KMS-11 (cell line): ENCODE measurements around the gene BABAM2.

Experiments
- H2AFZ ChIP-seq: fragments of 200-600 bp; sonication (generic); 2 replicates; pipeline ENCODE4 v1.6.1; 2016; ENCODE audit warnings: antibody characterized with exemption, mixed run types, low read depth
- H3K27ac ChIP-seq: fragments of 200-600 bp; sonication (generic); 2 replicates; pipeline ENCODE4 v1.6.1; 2016; ENCODE audit warnings: mild to moderate bottlenecking, mixed run types
- H3K27me3 ChIP-seq: fragments of 200-600 bp; sonication (generic); 2 replicates; pipeline ENCODE4 v1.6.1; 2017; ENCODE audit warnings: mild to moderate bottlenecking, low read depth, mixed run types, moderate library complexity; ENCODE audit not compliant: insufficient read depth
- H3K36me3 ChIP-seq: fragments of 200-600 bp; sonication (generic); 2 replicates; pipeline ENCODE4 v1.6.1; 2017; ENCODE audit warnings: mild to moderate bottlenecking, mixed run types; ENCODE audit not compliant: insufficient read depth
- H3K4me1 ChIP-seq: fragments of 200-600 bp; sonication (generic); 2 replicates; pipeline ENCODE4 v1.6.1; 2016; ENCODE audit warnings: mild to moderate bottlenecking, low read depth, mixed run types; ENCODE audit not compliant: poor library complexity, severe bottlenecking
- H3K4me2 ChIP-seq: fragments of 200-600 bp; sonication (generic); 2 replicates; pipeline ENCODE4 v1.7.0; 2016; ENCODE audit warnings: mild to moderate bottlenecking, mixed run types
- H3K4me3 ChIP-seq: fragments of 200-600 bp; sonication (generic); IDR thresholded peaks from 2 replicates; pipeline ENCODE4 v1.6.1; 2017; ENCODE audit warnings: low read depth, low read length, mixed read lengths; ENCODE audit not compliant: insufficient read depth
- H3K79me2 ChIP-seq: fragments of 200-600 bp; sonication (generic); 2 replicates; pipeline ENCODE4 v1.6.1; 2016; ENCODE audit warnings: low read depth, mixed run types; ENCODE audit not compliant: insufficient read depth
- H3K9ac ChIP-seq: fragments of 200-600 bp; sonication (generic); 2 replicates; pipeline ENCODE4 v1.6.1; 2016; ENCODE audit warnings: mild to moderate bottlenecking, mixed run types
- H4K20me1 ChIP-seq: fragments of 200-600 bp; sonication (generic); 2 replicates; pipeline ENCODE4 v1.6.1; 2016; ENCODE audit warnings: mild to moderate bottlenecking, mixed run types; ENCODE audit not compliant: insufficient read depth
- CTCF ChIP-seq: fragments of 200-600 bp; sonication (generic); conservative IDR thresholded peaks from 2 replicates; pipeline ENCODE4 v1.6.1; 2017; ENCODE audit warnings: low read depth, mild to moderate bottlenecking, antibody characterized with exemption, low read length, moderate library complexity, mixed read lengths

Gene BABAM2

GRCh38 chr2:28164280-28164801, 273.8 kb downstream of the BABAM2 start:
- no peak overlapping the region for H2AFZ ChIP-seq
- no peaks in the 10 kb centered on the region for H3K27me3 ChIP-seq
- H4K20me1 ChIP-seq: no peaks in the 10 kb centered on the region
- no peak overlapping the region for H3K4me3 ChIP-seq
- H3K79me2 ChIP-seq: no peaks in the 10 kb centered on the region
- no peak overlapping the region for H3K9ac ChIP-seq
- no peaks in the 10 kb centered on the region for H3K4me1 ChIP-seq
- no peaks in the 10 kb centered on the region for H3K36me3 ChIP-seq
- TF ChIP-seq CTCF: no peak
- H3K4me2 ChIP-seq: no peak overlapping the region
- no peak overlapping the region for H3K27ac ChIP-seq

GRCh38 chr2:28165087-28165635, 274.6 kb downstream of the BABAM2 start:
- no peak for TF ChIP-seq CTCF
- Histone ChIP-seq H3K9ac (no peak overlapping the region), H3K79me2 (no peaks in the 10 kb centered on the region), H3K27me3 (no peaks in the 10 kb centered on the region), H3K4me3 (no peak overlapping the region), H3K4me1 (no peaks in the 10 kb centered on the region), H3K36me3 (no peaks in the 10 kb centered on the region), H4K20me1 (no peaks in the 10 kb centered on the region), H3K27ac (no peak overlapping the region), H3K4me2 (no peak overlapping the region), H2AFZ (no peak overlapping the region)

GRCh38 chr2:28166956-28167355, 276.4 kb downstream of the BABAM2 start:
- no peak overlapping the region for H3K4me2 ChIP-seq
- no peak for TF ChIP-seq CTCF
- H3K36me3 ChIP-seq: no peaks in the 10 kb centered on the region

GRCh38 chr2:28168376-28168775, 277.8 kb downstream of the BABAM2 start:
- Histone ChIP-seq H3K4me3 (no peak overlapping the region), H3K79me2 (no peaks in the 10 kb centered on the region), H2AFZ (no peak overlapping the region), H3K4me2 (no peak overlapping the region), H3K4me1 (no peaks in the 10 kb centered on the region), H3K27me3 (no peaks in the 10 kb centered on the region), H4K20me1 (no peaks in the 10 kb centered on the region), H3K36me3 (no peaks in the 10 kb centered on the region), H3K9ac (no peak overlapping the region), H3K27ac (no peak overlapping the region)
- TF ChIP-seq CTCF: no peak

More at GRCh38 chr2:28166956-28167355, 276.4 kb downstream of the BABAM2 start:
- no peaks in the 10 kb centered on the region for H3K4me1 ChIP-seq
- H2AFZ ChIP-seq: no peak overlapping the region
- no peaks in the 10 kb centered on the region for H3K79me2 ChIP-seq
- no peak overlapping the region for H3K9ac ChIP-seq
- no peaks in the 10 kb centered on the region for H3K27me3 ChIP-seq
- H3K27ac ChIP-seq: no peak overlapping the region
- no peak overlapping the region for H3K4me3 ChIP-seq
- H4K20me1 ChIP-seq: no peaks in the 10 kb centered on the region
